Common myeloid progenitor, CD34-positive (primary cell): ENCODE data around the gene CTSW.
"Not testable (repeated sequence)": the region's sequence is repeated elsewhere in the genome, so short reads cannot be mapped to it uniquely, and the experiment has no call there.

ENCODE experiments used
- CTCF ChIA-PET: fragments of 350-600 bp; sonication (Branson Sonifier 250); formaldehyde crosslinking; loops from one replicate; lab custom pipeline; 2021; ENCODE audit warnings: antibody characterized with exemption; lab: Charles Lee
- POLR2A ChIA-PET: fragments of 350-600 bp; sonication (Branson Sonifier 250); formaldehyde crosslinking; loops from one replicate; lab custom pipeline; 2021; ENCODE audit warnings: antibody characterized with exemption; lab: Charles Lee
- DNase-seq, 3 donors: peaks; one replicate each; pipeline versions ENCODE4 v3.0.0 to v3.0.0-alpha.2; 2013
- H3K27ac ChIP-seq, 2 experiments: 1 replicate in 1 of 2; 2 replicates in 1 of 2; pipeline ENCODE4 v1.7.0; 2013; ENCODE audit warnings: inconsistent platforms in 2 of 2, low read length in 2 of 2, mild to moderate bottlenecking in 2 of 2, low read depth in 1 of 2, moderate library complexity in 1 of 2; ENCODE audit not compliant: severe bottlenecking in 2 of 2, insufficient read depth in 1 of 2, poor library complexity in 1 of 2
- H3K27me3 ChIP-seq, 5 experiments: replicated peaks in 2 of 5; 1 replicate in 3 of 5; 2 replicates in 2 of 5; pipeline versions ENCODE4 v1.6.1 to v1.7.0; 2013; ENCODE audit warnings: low read length in 4 of 5, mild to moderate bottlenecking in 2 of 5, moderate library complexity in 2 of 5, inconsistent platforms in 1 of 5; ENCODE audit not compliant: insufficient read depth in 5 of 5, control insufficient read depth in 4 of 5
- H3K36me3 ChIP-seq, 4 experiments: 1 replicate in 2 of 4; 2 replicates in 2 of 4; pipeline versions ENCODE4 v1.6.1 to v1.7.0; 2013; ENCODE audit warnings: low read length in 3 of 4, control low read depth in 1 of 4, mild to moderate bottlenecking in 1 of 4; ENCODE audit not compliant: control insufficient read depth in 4 of 4, insufficient read depth in 4 of 4
- H3K4me1 ChIP-seq, 4 experiments: 1 replicate in 3 of 4; 2 replicates in 1 of 4; pipeline versions ENCODE4 v1.6.1 to v1.7.1; 2013; ENCODE audit warnings: low read length in 3 of 4, mild to moderate bottlenecking in 3 of 4, control low read depth in 1 of 4, inconsistent platforms in 1 of 4, moderate library complexity in 1 of 4; ENCODE audit not compliant: control insufficient read depth in 4 of 4, insufficient read depth in 4 of 4; ENCODE audit errors: control extremely low read depth in 1 of 4
- H3K4me3 ChIP-seq, 7 experiments: 1 replicate in 4 of 7; 2 replicates in 3 of 7; pipeline versions ENCODE4 v1.5.1 to v1.7.0; 2013; ENCODE audit warnings: mild to moderate bottlenecking in 7 of 7, low read length in 6 of 7, moderate library complexity in 6 of 7, inconsistent platforms in 2 of 7, low read depth in 2 of 7, control low read depth in 1 of 7; ENCODE audit not compliant: insufficient read depth in 4 of 7, control insufficient read depth in 1 of 7; ENCODE audit errors: extremely low read depth in 1 of 7
- H3K9me3 ChIP-seq, 5 experiments: 1 replicate in 4 of 5; 2 replicates in 1 of 5; pipeline versions ENCODE4 v1.6.1 to v1.7.1; 2013; ENCODE audit warnings: low read length in 4 of 5, mild to moderate bottlenecking in 2 of 5, inconsistent platforms in 1 of 5, low read depth in 1 of 5, moderate library complexity in 1 of 5; ENCODE audit not compliant: control insufficient read depth in 4 of 5, insufficient read depth in 2 of 5; ENCODE audit errors: control extremely low read depth in 1 of 5
- WGBS: methylation state at CpG from one replicate; pipeline ENCODE4 v1.1.5; 2013; ENCODE audit not compliant: insufficient coverage; 5-methylcytosine and 5-hydroxymethylcytosine counted together

CTSW gene

GRCh38 chr11:65844231-65844872, 35.3 kb upstream of the CTSW start:
- POLR2A ChIA-PET = interaction anchor here (0.7 kb wide), 1 partner anchor 65 kb away, joined by 5 read pairs; no protein-coding TSS in a partner anchor
- WGBS = 84% methylated on average over 4 of the region's 10 CpGs
- H3K4me3 ChIP-seq = no peak overlapping the region

DNA sequence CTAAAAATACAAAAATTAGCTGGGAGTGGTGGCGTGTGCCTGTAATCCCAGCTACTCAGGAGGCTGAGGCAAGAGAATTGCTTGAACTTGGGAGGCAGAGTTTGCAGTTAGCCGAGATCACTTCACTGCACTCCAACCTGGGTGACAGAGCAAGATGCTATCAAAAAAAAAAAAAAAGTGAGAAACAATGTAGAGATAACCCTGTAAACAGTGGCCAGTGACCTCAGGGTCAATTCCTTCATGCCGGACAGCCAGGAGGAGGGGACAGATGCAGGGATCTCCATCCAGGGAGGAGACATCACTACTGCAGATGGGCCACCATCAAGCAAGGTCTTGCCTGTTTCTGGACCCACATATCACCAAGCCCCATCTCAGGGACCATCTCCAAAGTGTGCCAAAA, 31.9 kb upstream of the CTSW start:
- peaks cover 8 to 22% (median 18%) of the 10 kb centered on the region in 4 experiments for H3K36me3 ChIP-seq
- no peaks in the 10 kb centered on the region for H3K27me3 ChIP-seq
- H3K4me3 ChIP-seq = no peak overlapping the region
- 94% methylated on average over 2 of the region's 3 CpGs for WGBS
- no peaks in the 10 kb centered on the region for H3K4me1 ChIP-seq
- DNase-seq = no peak
- POLR2A ChIA-PET = no interaction called here
- CTCF ChIA-PET = interaction anchor here (1.0 to 2.1 kb wide), 7 partner anchors 8 to 34 kb away, joined by 3 to 8 read pairs (median 3); partner anchors contain the start of genes CFL1 and MUS81
- no peak overlapping the region for H3K27ac ChIP-seq
- peaks cover 0 to 7% (median 0%) of the 10 kb centered on the region in 5 experiments for H3K9me3 ChIP-seq

More at GRCh38 chr11:65844231-65844872, 35.3 kb upstream of the CTSW start:
- no peaks in the 10 kb centered on the region for H3K27me3 ChIP-seq
- H3K27ac ChIP-seq = no peak overlapping the region
- no peak for DNase-seq
- no peaks in the 10 kb centered on the region for H3K4me1 ChIP-seq
- no peaks in the 10 kb centered on the region for H3K36me3 ChIP-seq
- CTCF ChIA-PET = interaction anchor here (0.6 to 2.7 kb wide), 3 partner anchors 8 to 35 kb away, joined by 3 to 9 read pairs (median 4); partner anchors contain the start of gene SNX32
- H3K9me3 ChIP-seq = no peaks in the 10 kb centered on the region

DNA sequence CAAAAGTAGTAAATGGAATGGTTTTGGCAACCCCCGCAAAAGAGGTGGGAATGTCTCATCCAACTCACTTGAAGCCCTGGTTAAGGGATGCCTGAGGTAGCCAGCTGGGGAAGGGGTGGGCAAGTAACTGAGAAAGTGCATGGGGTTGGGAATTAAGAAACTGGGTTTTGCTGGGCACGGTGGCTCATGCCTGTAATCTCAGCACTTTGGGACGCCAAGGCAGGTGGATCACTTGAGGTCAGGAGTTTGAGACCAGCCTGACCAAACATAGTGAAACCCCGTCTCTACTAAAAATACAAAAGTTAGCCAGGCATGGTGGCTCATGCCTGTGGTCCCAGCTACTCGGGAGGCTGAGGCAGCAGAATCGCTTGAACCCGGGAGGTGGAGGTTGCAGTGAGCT, 30.9 kb upstream of the CTSW start:
- not testable (repeated sequence) for H3K4me1 ChIP-seq, H3K27ac ChIP-seq, H3K9me3 ChIP-seq, DNase-seq, H3K27me3 ChIP-seq, H3K4me3 ChIP-seq
- ChIA-PET CTCF (interaction anchor here (0.8 to 1.4 kb wide), 5 partner anchors 9 to 69 kb away, joined by 3 read pairs; no protein-coding TSS in a partner anchor), POLR2A (interaction anchor here (0.6 to 0.8 kb wide), 2 partner anchors 22 to 275 kb away, joined by 3 read pairs; no protein-coding TSS in a partner anchor)
- WGBS = 77% methylated on average over 7 of the region's 7 CpGs
- peaks cover 12 to 31% (median 25%) of the 10 kb centered on the region in 4 experiments for H3K36me3 ChIP-seq

GRCh38 chr11:65849366-65849765, 30.3 kb upstream of the CTSW start:
- 90% methylated on average over 7 of the region's 8 CpGs for WGBS
- Histone ChIP-seq H3K4me3 (no peak overlapping the region), H3K27ac (no peak overlapping the region), H3K9me3 (peaks cover 0 to 7% (median 0%) of the 10 kb centered on the region in 5 experiments), H3K4me1 (no peaks in the 10 kb centered on the region), H3K27me3 (no peaks in the 10 kb centered on the region), H3K36me3 (peaks cover 12 to 38% (median 32%) of the 10 kb centered on the region in 4 experiments)
- CTCF ChIA-PET = interaction anchor here (1.0 to 1.4 kb wide), 4 partner anchors 9 to 69 kb away, joined by 3 read pairs; partner anchors contain the start of gene CFL1
- DNase-seq = no peak
- POLR2A ChIA-PET = interaction anchor here (1.3 kb wide), 1 partner anchor 138 kb away, joined by 3 read pairs; no protein-coding TSS in a partner anchor

DNA sequence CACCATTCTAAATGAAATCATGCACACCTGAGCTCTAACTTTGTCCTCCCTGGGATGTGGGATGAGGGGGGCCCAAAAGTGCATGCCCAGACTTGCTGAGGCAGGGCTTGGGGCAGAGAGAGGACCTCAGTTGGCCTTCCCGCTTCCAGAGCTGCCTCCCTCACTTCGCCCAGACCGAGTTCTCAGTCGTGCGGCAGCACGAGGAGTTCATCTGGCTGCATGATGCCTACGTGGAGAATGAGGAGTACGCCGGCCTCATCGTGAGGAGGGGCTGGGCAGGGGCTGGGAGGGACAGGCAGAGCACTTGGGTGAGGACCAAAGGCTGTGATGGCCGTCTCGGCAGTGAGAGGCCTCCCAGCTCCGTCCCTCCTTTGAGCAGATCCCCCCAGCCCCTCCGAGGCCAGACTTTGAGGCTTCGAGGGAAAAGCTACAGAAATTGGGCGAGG, 29.8 kb upstream of the CTSW start:
- ChIA-PET POLR2A (interaction anchor here (1.3 kb wide), 1 partner anchor 138 kb away, joined by 3 read pairs; no protein-coding TSS in a partner anchor), CTCF (interaction anchor here (0.9 to 4.9 kb wide), 5 partner anchors 8 to 70 kb away, joined by 3 to 20 read pairs (median 3); partner anchors contain the start of gene CFL1)
- Histone ChIP-seq H3K27ac (no peak overlapping the region), H3K27me3 (no peaks in the 10 kb centered on the region), H3K36me3 (peaks cover 12 to 42% (median 36%) of the 10 kb centered on the region in 4 experiments), H3K9me3 (peaks cover 0 to 7% (median 0%) of the 10 kb centered on the region in 5 experiments), H3K4me1 (no peaks in the 10 kb centered on the region), H3K4me3 (no peak overlapping the region)
- WGBS = 87% methylated on average over 13 of the region's 16 CpGs
- DNase-seq = no peak

- Histone ChIP-seq H3K27me3 (no peaks in the 10 kb centered on the region), H3K4me1 (peaks cover 0 to 2% (median 1%) of the 10 kb centered on the region in 4 experiments), H3K27ac (no peak overlapping the region), H3K36me3 (peaks cover 12 to 49% (median 41%) of the 10 kb centered on the region in 4 experiments), H3K4me3 (no peak overlapping the region), H3K9me3 (peaks cover 0 to 7% (median 0%) of the 10 kb centered on the region in 5 experiments)
- WGBS = 90% methylated on average over 19 of the region's 20 CpGs
- POLR2A ChIA-PET = interaction anchor here (1.3 to 2.1 kb wide), 2 partner anchors 17 to 139 kb away, joined by 3 to 6 read pairs; partner anchors contain the start of gene SNX32
- no peak for DNase-seq
- CTCF ChIA-PET = interaction anchor here (0.9 to 4.9 kb wide), 8 partner anchors 8 to 34 kb away, joined by 3 to 20 read pairs (median 4); partner anchors contain the start of genes CFL1, MUS81 and SNX32
Observed at GRCh38 chr11:65850217-65851082, 29.2 kb upstream of the CTSW start.
